Measurements from ENCODE around the gene SLC27A2.

SLC27A2 gene

GRCh38 chr15:50238255-50238654 lies 56.3 kb downstream of the SLC27A2 start:
- no peak for DNase-seq (ENCODE audit: low spot score)

GRCh38 chr15:50241684-50242450 lies 59.9 kb downstream of the SLC27A2 start:
- no peak for DNase-seq (ENCODE audit: low spot score)

GRCh38 chr15:50244153-50244552 lies 62.2 kb downstream of the SLC27A2 start:
- DNase-seq (ENCODE audit: low spot score): no peak

- DNase-seq (ENCODE audit: low spot score): no peak
Measured at GRCh38 chr15:50244959-50245624, 63.1 kb downstream of the SLC27A2 start.

GRCh38 chr15:50246631-50247030 lies 64.6 kb downstream of the SLC27A2 start:
- no peak for DNase-seq (ENCODE audit: low spot score)

- no peak for DNase-seq (ENCODE audit: low spot score)
Measured at GRCh38 chr15:50247819-50248655, 66.0 kb downstream of the SLC27A2 start.

- DNase-seq (ENCODE audit: low spot score): no peak
Measured at GRCh38 chr15:50248994-50249582, 67.1 kb downstream of the SLC27A2 start.

- DNase-seq (ENCODE audit: low spot score): no peak
Measured at GRCh38 chr15:50249704-50250103, 67.7 kb downstream of the SLC27A2 start.

- DNase-seq (ENCODE audit: low spot score): no peak
Measured at GRCh38 chr15:50250760-50251394, 68.9 kb downstream of the SLC27A2 start.

- DNase-seq (ENCODE audit: low spot score): no peak
Measured at GRCh38 chr15:50251638-50252182, 69.7 kb downstream of the SLC27A2 start.

GRCh38 chr15:50252556-50252955 lies 70.6 kb downstream of the SLC27A2 start:
- no peak for DNase-seq (ENCODE audit: low spot score)

GRCh38 chr15:50256188-50257041 lies 74.4 kb downstream of the SLC27A2 start:
- no peak for DNase-seq (ENCODE audit: low spot score)

GRCh38 chr15:50257332-50257731 lies 75.3 kb downstream of the SLC27A2 start:
- DNase-seq (ENCODE audit: low spot score): no peak

- no peak for DNase-seq (ENCODE audit: low spot score)
Measured at GRCh38 chr15:50257924-50258323, 75.9 kb downstream of the SLC27A2 start.

- no peak for DNase-seq (ENCODE audit: low spot score)
Measured at GRCh38 chr15:50259276-50259675, 77.3 kb downstream of the SLC27A2 start.

GRCh38 chr15:50260969-50261496 lies 79.0 kb downstream of the SLC27A2 start:
- no peak for DNase-seq (ENCODE audit: low spot score)

GRCh38 chr15:50261981-50262380 lies 80.0 kb downstream of the SLC27A2 start:
- no peak for DNase-seq (ENCODE audit: low spot score)

- no peak for DNase-seq (ENCODE audit: low spot score)
Measured at GRCh38 chr15:50262533-50262932, 80.5 kb downstream of the SLC27A2 start.

- DNase-seq (ENCODE audit: low spot score): no peak
Measured at GRCh38 chr15:50265620-50266019, 83.6 kb downstream of the SLC27A2 start, which contains the start of gene HDC. Gene HDC (minus strand): TSS chr15:50265726. CDS start chr15:50265623, 103 bp downstream.

- DNase-seq (ENCODE audit: low spot score): no peak
Measured at GRCh38 chr15:50267577-50267976, 85.6 kb downstream of the SLC27A2 start.

Data from kidney capillary endothelial cell (primary cell).